ENCODE results near the gene CPSF3.

- TF ChIP-seq CTCF (IDR thresholded peaks at IDR 0.05) (no peak), EP300 (IDR thresholded peaks at IDR 0.05) (no peak)
Measured at GRCh38 chr2:9412781-9413180, 10.7 kb upstream of the CPSF3 start.

All from suprapubic skin (tissue), 3 donors.